GM21447 (cell line): Measurements from ENCODE around the gene NAT8L.

ENCODE experiments used
- ATAC-seq: cut with Tn5 transposase; IDR thresholded peaks from one replicate; pipeline ENCODE4 v1.9.1; 2021; ENCODE audit not compliant: unreplicated experiment

Gene NAT8L

GRCh38 chr4:2044542-2045517, 14.3 kb upstream of the NAT8L start:
- ATAC-seq: no peak

- no peak for ATAC-seq
These were observed 13.6 kb upstream of the NAT8L start for GRCh38 chr4:2045518-2045951.

- no peak for ATAC-seq
These were observed 12.8 kb upstream of the NAT8L start for GRCh38 chr4:2046031-2046961.

GRCh38 chr4:2047031-2047660, 12.0 kb upstream of the NAT8L start:
- ATAC-seq: no peak

- no peak for ATAC-seq
These were observed 11.1 kb upstream of the NAT8L start for GRCh38 chr4:2047781-2048581.

GRCh38 chr4:2048831-2049230, 10.3 kb upstream of the NAT8L start:
- no peak for ATAC-seq

GRCh38 chr4:2049381-2049780, 9.7 kb upstream of the NAT8L start:
- no peak for ATAC-seq

GRCh38 chr4:2049811-2050210, 9.3 kb upstream of the NAT8L start:
- no peak for ATAC-seq

GRCh38 chr4:2051086-2051485, 8.0 kb upstream of the NAT8L start:
- ATAC-seq: no peak

- ATAC-seq: no peak
These were observed 4.9 kb upstream of the NAT8L start for GRCh38 chr4:2054217-2054616.

- no peak for ATAC-seq
These were observed 1.6 kb upstream of the NAT8L start for GRCh38 chr4:2057382-2058065.

- no peak for ATAC-seq
These were observed 672 bp upstream of the NAT8L start for GRCh38 chr4:2058264-2059045.

GRCh38 chr4:2059726-2060602, 837 bp downstream of the NAT8L start:
- ATAC-seq: no peak

- ATAC-seq: no peak
These were observed 1.6 kb downstream of the NAT8L start for GRCh38 chr4:2060611-2061185.

- ATAC-seq: no peak
These were observed 2.3 kb downstream of the NAT8L start for GRCh38 chr4:2061186-2062131.

GRCh38 chr4:2062168-2062807, 3.2 kb downstream of the NAT8L start:
- ATAC-seq: no peak
